GM21526 (cell line): ENCODE results near the gene ZBTB40.

Experiments used
- ATAC-seq: cut with Tn5 transposase; IDR thresholded peaks from one replicate; pipeline ENCODE4 v1.9.1; 2021; ENCODE audit warnings: moderate library complexity; ENCODE audit not compliant: unreplicated experiment, low FRiP score

ZBTB40 gene

DNA sequence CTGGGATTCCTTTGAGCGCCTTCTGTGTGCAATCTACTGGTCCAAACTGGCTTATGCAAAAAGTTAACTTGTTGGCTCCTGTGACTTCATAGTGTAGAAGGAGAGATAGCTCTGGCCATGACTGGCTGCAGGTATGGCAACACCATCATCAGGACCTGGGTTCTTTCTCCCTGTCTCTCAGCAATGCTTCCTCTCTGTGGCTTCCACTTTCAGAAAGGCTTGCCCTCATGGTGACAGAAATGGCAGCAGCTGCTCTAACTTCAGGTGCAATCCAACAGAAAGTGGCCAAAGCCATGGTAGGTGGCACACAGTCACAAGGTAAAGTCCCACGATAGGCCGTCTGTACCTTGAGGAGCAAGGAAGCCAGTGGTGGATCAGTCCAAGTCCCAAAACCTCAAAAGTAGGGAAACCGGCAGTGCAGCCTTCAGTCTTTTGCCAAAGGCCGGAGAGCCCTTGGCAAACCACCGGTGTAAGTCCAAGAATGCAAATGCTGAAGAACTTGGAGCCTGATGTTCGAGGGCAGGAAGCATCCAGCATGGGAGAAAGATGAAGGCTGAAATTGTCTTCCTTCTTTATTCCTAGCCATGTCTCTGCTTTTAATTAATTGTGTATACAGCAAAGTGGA, 45.0 kb downstream of the ZBTB40 start:
- ATAC-seq, result no peak

DNA sequence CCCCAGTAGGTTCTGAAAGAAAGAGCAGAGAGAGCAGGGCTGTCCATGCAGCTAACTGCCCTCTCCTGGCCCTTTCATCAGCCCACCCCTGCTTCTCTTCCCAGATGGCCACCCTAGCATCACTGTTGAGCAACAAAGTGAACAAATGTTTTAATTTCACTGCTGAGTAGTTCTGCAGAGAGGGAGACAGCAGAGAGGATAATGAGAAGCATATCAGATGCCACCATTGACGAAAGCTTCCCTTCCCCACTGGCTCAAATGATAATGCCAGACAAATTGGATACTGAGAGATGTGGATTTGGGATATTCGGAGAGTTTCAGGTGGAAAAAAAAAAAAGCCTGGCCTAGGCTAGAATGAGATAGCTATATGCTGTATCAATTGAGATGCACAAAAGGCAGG, 46.8 kb downstream of the ZBTB40 start:
- no peak for ATAC-seq

DNA sequence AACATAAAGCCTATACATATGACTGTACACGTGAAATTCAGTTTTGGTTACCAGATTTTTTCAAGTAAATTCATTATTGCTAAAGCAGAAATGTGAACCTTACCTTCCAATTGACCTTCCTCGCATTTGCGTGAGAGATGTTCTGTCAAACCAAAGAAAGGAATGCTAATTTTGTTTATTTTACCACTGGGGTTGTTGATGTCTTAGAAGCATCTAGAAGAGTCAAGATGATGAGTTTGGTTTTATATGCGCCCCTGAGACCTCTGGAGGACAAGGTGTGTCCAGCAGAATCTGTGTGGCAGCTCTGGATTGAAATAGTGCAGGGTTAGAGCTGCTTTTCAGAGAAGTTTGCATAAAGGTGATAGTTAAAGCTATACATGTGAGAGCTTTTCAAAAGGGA, 48.4 kb downstream of the ZBTB40 start:
- no peak for ATAC-seq

DNA sequence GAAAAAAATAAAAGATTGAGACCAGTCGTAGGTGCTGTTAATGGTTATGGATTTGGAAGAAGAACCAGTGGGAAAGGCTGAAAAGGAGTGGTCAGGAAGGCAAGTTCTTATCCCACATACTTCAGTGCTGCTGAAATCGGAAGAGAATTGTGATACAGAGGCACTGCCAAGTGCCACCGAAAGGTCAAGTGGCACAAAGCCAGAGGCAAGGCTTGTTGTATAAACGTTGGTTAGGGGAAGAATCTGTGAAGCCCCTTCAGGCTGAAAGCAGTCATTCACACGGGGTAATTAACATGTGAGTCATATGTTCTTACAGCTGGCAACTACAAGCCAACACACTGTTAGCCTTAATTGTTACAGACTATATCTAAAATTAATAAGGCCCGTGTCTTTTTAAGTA, 48.8 kb downstream of the ZBTB40 start:
- no peak for ATAC-seq

DNA sequence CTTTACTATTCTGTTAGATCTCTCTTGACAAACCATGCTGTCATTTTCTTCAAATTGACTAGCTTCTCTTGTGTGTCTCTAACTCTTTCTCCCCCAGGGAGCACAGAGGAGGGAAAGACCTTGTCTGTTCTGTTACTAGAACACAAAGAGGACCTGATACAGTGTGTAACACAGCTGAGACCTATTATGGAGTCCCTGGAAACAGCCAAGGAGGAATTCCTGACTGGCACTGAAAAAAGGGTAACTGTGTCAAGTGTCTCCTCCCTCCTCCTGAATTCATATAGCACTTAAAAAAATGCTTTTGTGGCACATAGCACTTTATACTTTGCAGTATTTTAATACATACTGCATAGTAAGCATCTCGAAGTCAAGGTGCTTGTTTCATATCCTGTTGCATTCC, 50.6 kb downstream of the ZBTB40 start:
- no peak for ATAC-seq

DNA sequence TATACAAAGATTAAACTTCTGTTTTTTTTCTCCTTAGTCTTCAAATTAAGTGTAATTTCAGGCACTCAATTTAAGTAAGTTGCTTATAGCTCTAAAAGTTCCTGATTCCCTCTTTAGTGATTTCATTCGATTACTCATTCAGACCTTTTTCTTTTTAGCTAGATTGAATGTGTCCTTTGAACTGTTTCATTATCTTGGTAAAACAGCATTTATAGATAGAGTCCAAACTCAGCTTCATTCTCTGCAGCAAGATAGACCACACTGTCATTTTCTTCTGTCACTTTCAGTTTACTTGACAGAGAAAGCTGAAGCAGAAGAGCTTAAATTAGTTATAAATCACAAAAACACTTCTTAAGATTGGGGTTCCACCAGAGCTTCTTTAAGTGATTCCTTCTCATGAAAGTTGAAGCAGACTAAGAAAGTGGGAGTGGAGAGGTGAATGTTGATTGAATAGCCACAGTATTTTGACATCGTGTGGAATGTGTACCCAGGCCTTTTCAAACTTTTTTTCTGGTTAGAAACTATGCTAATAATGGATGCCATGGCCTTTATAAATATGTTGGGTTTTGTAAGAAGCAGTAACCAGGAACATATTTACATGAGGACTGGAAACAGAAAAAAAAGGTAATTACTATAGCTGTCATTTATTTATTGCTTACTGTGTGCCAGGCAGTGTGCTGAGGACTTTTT, 52.2 kb downstream of the ZBTB40 start:
- ATAC-seq, result no peak

DNA sequence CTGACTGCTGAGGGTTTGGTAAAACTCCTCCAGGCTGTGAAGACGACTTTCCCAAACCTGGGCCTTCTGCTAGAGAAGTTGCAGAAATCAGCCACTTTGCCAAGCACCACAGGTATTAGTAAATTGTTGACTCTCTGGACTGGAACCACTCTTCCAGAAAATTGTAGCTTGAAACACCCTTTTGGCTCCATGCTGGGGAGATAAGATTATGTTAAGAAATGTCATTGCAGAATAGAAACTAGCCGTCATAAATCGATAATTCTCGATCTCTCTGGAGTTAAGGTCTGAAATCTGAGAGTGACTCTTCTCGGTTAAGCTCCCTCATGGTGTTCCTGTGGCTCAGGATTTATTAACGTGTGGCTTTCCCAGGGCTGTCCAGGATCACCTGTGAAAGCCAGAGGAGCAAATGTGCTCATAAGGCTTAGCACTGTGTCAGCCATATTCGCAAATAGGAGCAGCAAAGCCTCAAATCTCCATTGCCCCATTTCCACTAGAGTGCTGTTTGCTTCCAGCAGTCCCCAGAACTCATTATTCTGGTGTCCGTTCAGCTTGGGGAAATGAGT, 54.6 kb downstream of the ZBTB40 start:
- ATAC-seq, result no peak

DNA sequence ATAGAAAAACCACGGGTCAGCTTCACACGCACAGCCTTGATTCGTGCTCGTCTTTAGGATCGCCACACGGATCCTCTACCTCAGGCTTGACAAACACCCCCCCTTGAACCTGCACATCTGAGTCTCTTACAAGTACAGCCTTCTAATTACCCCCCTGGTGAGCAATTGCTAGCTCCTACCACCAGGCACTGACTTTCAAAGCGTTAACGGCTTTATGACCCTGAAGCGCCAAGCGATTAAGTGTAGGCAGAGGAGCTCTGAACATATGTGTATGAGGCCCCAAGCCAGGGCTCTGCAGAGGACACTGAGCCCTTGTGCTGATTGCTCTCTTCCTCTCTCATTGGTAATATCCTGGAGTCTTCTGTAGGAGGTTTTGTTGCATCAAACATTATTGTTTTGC, 55.9 kb downstream of the ZBTB40 start:
- no peak for ATAC-seq

DNA sequence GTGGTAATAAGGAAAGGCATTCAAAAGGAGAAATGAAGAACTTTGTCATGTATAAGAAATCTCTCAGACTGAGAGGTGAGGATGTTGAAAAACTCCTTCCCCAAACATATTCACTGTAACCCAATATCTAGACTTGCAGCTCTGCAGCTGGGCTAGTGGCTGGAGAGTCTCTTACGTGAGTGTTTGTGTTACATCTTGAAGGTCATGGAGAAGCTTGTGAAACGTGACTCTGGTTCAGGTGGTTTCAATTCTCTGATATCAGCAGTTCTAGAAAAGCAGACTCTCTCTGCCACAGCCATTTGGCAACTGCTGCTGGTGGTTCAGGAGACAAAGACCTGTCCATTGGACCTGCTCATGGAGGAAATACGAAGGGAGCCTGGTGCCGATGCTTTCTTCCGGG, 56.7 kb downstream of the ZBTB40 start:
- ATAC-seq, result no peak

DNA sequence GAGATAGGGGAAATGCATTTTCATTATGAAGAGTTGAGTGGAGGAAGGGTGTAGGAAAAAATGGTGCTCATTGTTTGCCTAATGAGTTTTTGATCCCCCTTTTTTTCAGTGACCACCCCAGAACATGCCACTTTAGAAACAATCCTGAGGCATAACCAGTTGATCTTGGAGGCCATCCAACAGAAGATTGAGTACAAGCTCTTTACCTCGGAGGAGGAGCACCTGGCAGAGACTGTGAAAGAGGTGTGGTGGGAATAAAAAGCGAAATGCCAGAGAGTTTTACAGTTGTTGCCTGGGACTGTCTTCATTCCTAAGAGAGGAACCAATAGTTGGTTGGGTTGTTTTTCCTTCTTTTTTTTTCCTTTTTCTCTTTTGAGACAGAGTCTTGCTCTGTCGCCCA, 57.3 kb downstream of the ZBTB40 start:
- no peak for ATAC-seq

DNA sequence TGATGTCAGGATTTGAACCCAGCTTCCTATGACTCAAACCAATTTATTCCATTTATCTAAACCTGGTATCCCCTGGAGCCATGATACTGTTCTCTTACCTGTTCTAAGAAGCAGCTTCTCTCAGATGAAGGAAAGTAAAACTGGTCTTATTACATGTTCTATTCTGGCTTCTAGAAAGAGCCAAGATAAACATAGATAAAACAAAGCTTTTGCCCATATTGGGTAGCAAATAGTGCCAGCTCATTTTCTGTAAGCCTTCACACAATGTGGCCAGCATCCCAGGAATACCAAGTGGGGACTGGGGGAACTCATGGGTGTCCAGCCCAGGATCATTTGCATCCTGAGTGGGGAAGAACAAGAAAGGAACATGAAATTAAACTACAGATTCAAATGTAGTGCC, 58.2 kb downstream of the ZBTB40 start:
- ATAC-seq, result no peak

DNA sequence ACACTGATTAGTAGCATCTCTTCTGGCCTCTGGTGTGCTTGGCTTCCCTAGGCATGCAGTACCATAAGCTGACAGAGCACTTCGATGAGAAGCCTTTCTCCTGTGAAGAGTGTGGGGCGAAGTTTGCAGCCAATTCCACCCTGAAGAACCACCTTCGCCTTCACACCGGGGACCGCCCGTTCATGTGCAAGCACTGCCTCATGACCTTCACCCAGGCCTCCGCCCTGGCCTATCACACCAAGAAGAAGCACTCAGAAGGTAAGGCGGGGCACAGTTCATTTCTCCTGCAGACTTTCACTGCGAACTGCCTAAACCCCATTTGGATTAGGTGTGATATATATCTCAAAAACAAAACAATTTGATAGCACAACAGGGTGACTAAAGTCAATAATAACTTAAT, 61.2 kb downstream of the ZBTB40 start:
- ATAC-seq, result no peak

DNA sequence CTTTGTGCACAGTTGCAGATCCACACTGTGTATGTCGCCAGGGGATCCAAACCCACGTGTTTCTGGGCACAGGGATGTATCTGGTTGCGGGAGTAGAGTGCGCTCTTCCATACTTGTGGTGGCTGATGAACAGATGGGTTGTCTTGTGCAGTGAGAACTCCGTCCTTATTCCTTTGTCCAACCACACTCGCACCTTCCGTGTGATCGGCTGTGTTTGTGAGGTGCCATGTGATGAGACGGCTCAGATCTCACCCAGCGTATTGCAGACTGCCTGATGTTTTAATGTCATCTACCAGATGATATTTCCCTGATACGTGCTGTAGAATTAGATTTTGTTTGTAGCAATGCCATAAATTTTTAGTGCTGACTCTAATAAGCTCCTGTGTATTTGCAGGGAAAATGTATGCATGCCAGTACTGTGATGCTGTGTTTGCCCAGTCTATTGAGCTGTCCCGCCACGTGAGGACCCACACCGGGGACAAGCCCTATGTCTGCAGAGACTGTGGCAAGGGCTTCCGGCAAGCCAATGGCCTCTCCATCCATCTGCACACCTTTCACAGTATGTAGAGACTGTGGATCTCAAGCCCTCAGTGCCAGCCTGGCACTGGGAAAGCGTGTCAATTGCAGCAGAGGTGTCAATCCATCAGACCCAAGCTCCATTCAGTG, 65.4 kb downstream of the ZBTB40 start:
- ATAC-seq, result no peak

DNA sequence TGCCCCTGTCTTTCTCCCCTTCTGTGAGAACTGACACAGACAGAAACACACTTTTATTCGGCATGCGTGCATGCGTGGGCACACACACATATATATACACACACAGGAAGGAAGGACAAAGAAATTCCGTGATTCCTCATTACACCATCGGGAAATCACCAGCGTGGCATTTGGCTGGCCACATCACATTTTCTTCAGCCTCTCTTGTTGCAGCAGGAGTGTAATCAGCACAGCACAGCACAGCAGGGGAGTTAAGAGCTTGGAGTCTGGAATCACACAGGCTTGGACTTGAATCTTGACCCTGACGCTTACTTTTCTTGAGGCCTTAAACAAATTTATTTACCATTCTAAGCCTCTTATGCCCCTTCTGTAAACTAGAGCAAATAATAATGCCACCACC, 66.3 kb downstream of the ZBTB40 start:
- no peak for ATAC-seq

DNA sequence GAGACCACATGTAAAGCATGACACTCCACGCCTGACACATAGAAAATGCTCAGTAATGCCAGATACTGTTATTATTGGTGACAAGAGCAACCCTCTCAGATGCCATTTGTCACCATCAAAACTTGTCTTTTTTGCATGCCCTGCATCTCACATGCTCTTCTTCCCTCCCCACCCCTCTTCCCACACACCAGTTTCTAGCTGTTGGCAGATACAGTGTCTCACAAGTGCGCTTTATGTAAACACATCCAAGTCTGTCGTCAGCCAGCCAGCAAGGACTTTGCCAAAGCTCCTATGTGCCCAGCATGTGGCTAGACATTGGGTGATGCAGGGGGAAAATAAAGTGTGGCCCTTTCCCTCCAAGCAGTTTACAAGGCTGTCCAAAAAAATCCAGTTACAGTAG, 66.7 kb downstream of the ZBTB40 start:
- no peak for ATAC-seq

DNA sequence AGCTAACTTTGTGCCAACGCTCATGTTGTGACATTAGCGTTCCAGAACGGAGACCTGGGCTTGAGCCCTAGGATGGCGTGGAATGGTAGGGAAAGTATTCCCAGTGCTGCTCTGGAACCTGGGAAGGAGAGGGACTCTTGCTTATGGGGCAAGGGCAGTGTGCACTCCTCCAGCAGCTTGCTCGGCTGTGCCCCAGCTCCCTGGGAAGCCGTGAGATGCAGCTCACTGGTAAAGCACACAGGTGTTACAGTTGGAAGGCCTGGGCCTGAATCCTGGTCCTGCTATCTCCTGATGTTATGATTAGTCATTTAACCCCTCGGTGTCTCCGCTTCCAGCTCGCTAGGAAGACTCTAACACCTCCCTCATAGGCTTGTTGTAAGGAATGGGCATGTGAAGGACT, 69.2 kb downstream of the ZBTB40 start:
- ATAC-seq, result no peak

DNA sequence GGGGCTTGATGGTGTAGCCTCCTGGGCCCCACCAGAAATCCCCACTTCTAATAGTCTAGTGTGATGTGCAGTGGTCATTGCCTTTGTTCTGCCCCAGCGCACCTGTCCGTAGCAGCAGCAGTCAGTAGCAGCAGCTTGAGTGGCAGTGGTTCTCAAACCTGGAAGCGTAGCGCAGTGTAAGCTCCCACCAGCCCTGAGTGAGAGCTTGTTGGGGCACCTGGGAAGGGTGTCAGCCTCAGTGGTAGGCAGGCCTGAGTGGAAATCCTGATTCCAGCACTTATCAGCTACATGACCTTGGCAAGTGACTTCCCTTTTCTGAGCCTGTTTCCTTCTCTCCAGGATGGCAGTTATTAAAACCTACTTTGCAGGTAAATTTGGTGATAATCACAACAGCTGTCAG, 70.0 kb downstream of the ZBTB40 start:
- no peak for ATAC-seq

DNA sequence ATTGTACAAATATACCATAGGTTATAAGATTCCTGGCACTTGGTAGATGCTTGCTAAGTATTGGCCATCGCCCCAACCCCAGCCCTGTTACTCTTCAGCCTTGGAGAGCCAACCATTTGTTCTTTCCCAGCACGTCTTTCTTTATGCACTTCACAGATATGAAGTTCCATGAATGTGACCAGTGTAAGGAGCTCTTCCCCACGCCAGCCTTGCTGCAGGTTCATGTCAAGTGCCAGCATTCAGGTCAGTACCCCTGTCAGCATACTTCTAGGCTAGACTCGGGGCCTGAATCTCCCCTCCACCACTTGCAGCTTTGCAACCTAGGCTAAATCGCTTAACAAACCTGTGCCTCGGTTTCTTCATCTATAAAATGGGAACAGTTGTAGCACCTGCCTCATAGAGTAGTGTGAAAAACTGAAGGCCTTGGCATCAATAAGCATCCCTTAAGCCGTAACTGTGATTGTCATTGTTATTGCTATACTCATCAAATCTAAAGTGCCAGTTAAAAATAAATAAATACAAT, 70.6 kb downstream of the ZBTB40 start:
- ATAC-seq, result no peak

DNA sequence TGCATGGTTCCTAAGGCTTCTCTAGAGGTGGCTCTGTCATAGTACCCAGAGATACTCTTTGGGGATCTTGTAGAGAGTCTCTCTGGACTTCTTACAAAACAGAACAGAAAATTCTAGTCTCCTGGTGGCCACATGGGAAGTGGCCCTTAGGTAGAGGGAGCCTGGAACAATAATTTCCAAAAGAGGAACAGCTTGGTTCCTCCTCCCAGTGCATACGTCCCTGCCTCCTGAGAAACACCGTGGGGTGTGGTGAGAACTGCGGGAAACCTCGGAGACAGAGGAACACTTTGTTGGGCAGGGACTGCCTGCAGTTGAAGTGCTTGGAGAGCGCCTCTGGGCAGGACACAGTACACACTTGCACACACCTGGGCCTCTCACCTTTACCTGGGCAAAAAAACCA, 72.8 kb downstream of the ZBTB40 start:
- ATAC-seq, result no peak

DNA sequence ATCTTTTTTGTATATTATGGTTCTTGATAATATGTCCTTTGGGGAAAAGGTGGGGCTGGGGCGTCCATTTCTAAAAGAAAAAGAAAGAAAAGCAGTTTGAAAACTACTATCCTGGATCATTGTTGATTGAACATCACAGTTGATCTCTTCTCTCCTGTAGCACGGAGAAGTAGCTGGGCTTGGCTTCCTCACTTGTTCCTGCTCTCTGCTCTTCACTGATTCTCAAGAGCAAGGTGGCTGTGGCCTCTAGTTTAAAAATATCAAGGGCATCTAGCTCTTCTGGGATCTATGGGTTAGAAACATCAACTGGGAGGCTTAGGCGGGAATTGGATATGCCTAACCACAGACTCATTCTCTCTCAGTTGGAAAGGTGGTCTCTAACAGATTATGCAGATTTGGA, 73.6 kb downstream of the ZBTB40 start:
- no peak for ATAC-seq

DNA sequence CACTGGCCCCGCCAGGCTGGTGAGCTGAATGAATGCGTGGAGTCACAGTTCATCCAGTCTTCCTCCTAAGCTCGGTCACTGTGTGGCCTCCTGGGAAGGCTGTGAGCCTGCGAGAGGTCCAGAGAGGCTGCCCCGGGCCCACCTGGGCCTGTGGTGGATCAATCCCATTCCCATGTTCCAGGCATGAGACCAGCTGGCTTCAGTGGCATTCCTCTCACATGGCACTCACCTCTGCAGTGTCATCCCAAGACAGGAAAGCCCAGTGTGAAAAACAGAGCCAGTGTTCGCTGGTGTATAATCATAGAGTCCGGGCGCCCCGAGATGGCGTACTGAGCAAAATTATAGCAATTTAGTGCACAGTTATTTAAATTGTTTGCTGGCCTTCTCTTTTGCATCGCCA, 74.0 kb downstream of the ZBTB40 start:
- ATAC-seq, result no peak

DNA sequence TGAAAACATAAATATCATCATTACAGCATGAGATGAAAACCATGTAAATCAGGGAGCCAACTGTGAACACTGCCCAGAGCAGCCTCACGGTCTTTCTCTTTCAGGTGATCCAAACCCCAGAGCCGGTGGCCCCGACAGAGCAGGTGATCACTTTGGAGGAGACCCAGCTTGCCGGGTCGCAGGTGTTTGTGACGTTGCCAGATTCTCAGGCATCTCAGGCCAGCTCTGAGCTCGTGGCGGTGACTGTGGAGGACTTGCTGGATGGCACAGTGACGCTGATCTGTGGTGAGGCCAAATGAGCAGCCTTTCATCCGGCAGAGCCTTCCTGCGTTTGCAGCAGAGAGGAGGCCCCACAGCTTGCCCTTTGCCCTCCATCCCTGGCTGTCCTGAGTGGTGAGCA, 74.4 kb downstream of the ZBTB40 start:
- no peak for ATAC-seq
